ENCODE data around the gene CCDC87.
A peak's percentile ranks its signal among the peaks of the same experiment; 100 is the strongest.
"Not testable (repeated sequence)": the region's sequence is repeated elsewhere in the genome, so short reads cannot be mapped to it uniquely, and the experiment has no call there.

The CCDC87 gene

GRCh38 chr11:66546368-66546965 is 46.4 kb downstream of the CCDC87 start, which contains the start of gene ACTN3:
Gene ACTN3, plus strand, starts transcription at chr11:66546903. Its CDS starts 35 bp downstream, at chr11:66546938.
- no peak for TF ChIP-seq CTCF (conservative IDR thresholded peaks at IDR 0.05; ENCODE audit: low read length)
- DNase-seq (ENCODE audit: low read depth), result no peak
- H3K4me3 ChIP-seq (ENCODE audit: low read length), result peak within 1 kb of the TSS; percentile 74

GRCh38 chr11:66545701-66546367 is 47.0 kb downstream of the CCDC87 start, which contains the start of gene ZDHHC24:
Gene ZDHHC24, minus strand, starts transcription at chr11:66546048. Its CDS starts 45 bp downstream, at chr11:66546003.
- DNase-seq (ENCODE audit: low read depth), result peak; percentile 97
- peak within 1 kb of the TSS; percentile 74 for H3K4me3 ChIP-seq (ENCODE audit: low read length)
- TF ChIP-seq CTCF (conservative IDR thresholded peaks at IDR 0.05; ENCODE audit: low read length), result no peak

- peak overlapping the region; percentile 74 for H3K4me3 ChIP-seq (ENCODE audit: low read length)
- DNase-seq (ENCODE audit: low read depth), result not testable (repeated sequence)
Observed at GRCh38 chr11:66544952-66545351, 47.9 kb downstream of the CCDC87 start.

GRCh38 chr11:66543263-66544107 is 49.4 kb downstream of the CCDC87 start:
- no peak overlapping the region for H3K4me3 ChIP-seq (ENCODE audit: low read length)
- no peak for DNase-seq (ENCODE audit: low read depth)
- TF ChIP-seq CTCF (conservative IDR thresholded peaks at IDR 0.05; ENCODE audit: low read length), result peak; percentile 28

- TF ChIP-seq CTCF (conservative IDR thresholded peaks at IDR 0.05; ENCODE audit: low read length), result no peak
- no peak overlapping the region for H3K4me3 ChIP-seq (ENCODE audit: low read length)
- DNase-seq (ENCODE audit: low read depth), result peak; percentile 32
Observed at GRCh38 chr11:66542362-66542761, 50.5 kb downstream of the CCDC87 start.

- DNase-seq (ENCODE audit: low read depth), result no peak
- no peak overlapping the region for H3K4me3 ChIP-seq (ENCODE audit: low read length)
- TF ChIP-seq CTCF (conservative IDR thresholded peaks at IDR 0.05; ENCODE audit: low read length), result no peak
Observed at GRCh38 chr11:66541892-66542291, 51.0 kb downstream of the CCDC87 start.

GRCh38 chr11:66540598-66540997 is 52.3 kb downstream of the CCDC87 start:
- not testable (repeated sequence) for DNase-seq (ENCODE audit: low read depth)

More at GRCh38 chr11:66540598-66540997, 52.3 kb downstream of the CCDC87 start:
- not testable (repeated sequence) for H3K4me3 ChIP-seq (ENCODE audit: low read length)
